Measurements from ENCODE around the gene TPST1.

DNA sequence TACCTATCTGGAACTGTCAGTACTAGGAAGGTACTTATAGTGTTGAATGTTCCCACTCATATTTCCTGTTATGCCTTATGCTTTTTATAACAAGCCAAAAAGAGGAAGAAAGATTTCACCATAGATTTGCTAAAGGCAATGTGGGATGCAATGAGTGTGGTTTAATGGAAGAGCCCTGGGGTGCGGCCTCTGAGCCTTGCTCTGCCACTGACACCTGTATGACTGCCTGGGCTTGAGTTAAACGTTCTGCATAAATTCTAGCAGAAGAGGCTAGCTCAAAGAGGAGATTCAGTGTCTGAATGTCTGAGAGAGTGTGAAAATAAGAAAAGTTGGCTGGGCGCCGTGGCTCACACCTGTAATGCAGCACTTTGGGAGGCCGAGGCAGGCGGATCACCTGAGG, 143.8 kb downstream of the TPST1 start:
- TF ChIP-seq EZH2 (IDR thresholded peaks at IDR 0.05; ENCODE audit: borderline replicate concordance, low read depth, low read length, severe bottlenecking), result no peak
- TF ChIP-seq, protein P1, sequence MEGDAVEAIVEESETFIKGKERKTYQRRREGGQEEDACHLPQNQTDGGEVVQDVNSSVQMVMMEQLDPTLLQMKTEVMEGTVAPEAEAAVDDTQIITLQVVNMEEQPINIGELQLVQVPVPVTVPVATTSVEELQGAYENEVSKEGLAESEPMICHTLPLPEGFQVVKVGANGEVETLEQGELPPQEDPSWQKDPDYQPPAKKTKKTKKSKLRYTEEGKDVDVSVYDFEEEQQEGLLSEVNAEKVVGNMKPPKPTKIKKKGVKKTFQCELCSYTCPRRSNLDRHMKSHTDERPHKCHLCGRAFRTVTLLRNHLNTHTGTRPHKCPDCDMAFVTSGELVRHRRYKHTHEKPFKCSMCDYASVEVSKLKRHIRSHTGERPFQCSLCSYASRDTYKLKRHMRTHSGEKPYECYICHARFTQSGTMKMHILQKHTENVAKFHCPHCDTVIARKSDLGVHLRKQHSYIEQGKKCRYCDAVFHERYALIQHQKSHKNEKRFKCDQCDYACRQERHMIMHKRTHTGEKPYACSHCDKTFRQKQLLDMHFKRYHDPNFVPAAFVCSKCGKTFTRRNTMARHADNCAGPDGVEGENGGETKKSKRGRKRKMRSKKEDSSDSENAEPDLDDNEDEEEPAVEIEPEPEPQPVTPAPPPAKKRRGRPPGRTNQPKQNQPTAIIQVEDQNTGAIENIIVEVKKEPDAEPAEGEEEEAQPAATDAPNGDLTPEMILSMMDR (IDR thresholded peaks at IDR 0.05; ENCODE audit: borderline replicate concordance, extremely low read depth, low read length, poor library complexity, severe bottlenecking), result no peak
